Measurements from ENCODE around the gene FYN. TPM values are rescaled to one million over a fixed set of nuclear protein-coding genes. Genes with fewer than 3 reads are reported as not detected.

Gene FYN
- total RNA-seq, 2 donors from 2014 or later = 55.5 to 72.5 TPM

DNA sequence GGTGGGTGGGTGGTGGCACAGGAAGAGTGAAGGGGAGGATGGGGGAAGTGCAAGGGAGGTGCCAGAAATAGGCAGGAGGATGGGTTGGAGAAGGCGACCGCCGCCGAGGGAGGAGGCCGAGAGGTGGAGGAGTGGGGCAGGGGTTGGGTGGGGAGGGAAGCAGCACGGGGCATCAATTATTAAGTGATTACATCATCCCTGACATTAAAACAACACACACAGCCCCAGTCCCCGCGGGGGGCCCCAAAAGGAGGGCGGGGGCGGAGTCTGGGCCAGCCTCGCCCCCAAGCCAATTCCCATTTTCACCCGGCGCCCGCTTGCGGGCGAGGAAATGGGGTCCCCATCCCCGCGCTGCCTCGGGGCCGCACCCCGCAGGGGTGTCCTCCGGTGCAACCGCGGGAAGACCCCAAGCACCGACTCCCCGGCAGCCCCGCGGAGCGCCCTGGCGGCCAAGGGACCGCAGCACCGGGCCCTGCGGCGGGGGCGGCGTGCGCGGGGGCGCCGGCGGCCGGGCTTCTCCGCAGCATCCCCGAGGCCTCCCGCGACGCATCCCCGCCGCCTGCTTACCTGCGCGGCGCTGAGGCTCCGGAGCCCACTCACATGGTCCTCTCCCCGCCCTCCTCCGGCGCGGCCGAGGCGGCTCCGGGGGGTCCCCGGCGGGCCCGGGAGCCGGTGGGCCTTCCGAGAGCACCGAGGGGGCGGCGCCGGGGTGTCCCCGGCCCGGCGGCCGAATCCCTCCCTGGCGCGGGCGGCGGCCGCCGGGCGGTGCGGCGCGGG lies 663 bp downstream of the FYN start:
- TF ChIP-seq, protein P1, sequence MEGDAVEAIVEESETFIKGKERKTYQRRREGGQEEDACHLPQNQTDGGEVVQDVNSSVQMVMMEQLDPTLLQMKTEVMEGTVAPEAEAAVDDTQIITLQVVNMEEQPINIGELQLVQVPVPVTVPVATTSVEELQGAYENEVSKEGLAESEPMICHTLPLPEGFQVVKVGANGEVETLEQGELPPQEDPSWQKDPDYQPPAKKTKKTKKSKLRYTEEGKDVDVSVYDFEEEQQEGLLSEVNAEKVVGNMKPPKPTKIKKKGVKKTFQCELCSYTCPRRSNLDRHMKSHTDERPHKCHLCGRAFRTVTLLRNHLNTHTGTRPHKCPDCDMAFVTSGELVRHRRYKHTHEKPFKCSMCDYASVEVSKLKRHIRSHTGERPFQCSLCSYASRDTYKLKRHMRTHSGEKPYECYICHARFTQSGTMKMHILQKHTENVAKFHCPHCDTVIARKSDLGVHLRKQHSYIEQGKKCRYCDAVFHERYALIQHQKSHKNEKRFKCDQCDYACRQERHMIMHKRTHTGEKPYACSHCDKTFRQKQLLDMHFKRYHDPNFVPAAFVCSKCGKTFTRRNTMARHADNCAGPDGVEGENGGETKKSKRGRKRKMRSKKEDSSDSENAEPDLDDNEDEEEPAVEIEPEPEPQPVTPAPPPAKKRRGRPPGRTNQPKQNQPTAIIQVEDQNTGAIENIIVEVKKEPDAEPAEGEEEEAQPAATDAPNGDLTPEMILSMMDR (IDR thresholded peaks at IDR 0.05) = peak; percentile 15
- ATAC-seq (ENCODE audit: insufficient number of reproducible peaks, low FRiP score, low read depth) (peak; percentile 17), DNase-seq (ENCODE audit: low spot score) (no peak)
- Histone ChIP-seq H3K36me3 (no peaks in the 10 kb centered on the region), H3K4me3 (peak overlapping the region; percentile 80), H3K27me3 (replicated peaks; ENCODE audit: insufficient read depth) (no peaks in the 10 kb centered on the region), H3K9me3 (no peaks in the 10 kb centered on the region), H3K4me1 (ENCODE audit: control insufficient read depth in 1 of 2, low read depth in 2 of 2) (peaks cover 4 to 20% of the 10 kb centered on the region in 2 donors), H3K27ac (peak overlapping the region; percentile 53 to 68)

DNA sequence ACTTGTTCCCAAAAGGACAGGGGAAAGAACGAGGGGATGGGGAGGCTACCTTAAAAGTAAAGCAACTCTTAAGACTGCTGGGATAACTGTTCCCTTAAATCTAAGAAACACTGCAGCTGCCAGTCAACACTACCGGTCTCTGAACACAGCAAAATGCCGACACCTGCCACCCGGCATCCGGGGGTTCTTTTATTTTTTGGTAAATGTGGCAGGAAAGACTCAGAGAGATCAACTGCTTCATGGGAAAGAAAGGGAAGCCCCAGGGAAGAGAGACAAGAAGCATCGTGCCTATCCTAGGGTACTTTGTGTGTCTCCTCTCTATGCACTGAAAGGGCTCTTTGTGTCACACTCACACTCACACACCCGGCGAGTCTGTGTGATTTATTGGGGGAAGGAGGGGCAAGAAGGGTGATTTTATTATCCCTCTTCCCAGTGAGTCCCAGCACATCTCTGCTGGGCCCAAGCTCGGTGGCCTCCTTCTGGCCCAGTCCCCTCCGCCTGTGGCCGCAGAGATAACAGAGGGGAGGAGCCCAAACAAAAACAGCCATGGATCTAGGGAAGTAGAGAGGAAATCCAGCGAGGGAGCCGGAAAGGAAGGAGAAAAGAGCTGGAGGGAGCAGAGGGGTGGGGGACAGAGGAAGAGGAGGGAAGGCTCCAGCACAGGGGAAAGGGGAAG lies 1.4 kb downstream of the FYN start:
- peak overlapping the region; percentile 80 for H3K4me3 ChIP-seq
- H3K36me3 ChIP-seq = no peaks in the 10 kb centered on the region
- TF ChIP-seq, protein P1 (IDR thresholded peaks at IDR 0.05) = no peak
- no peaks in the 10 kb centered on the region for H3K27me3 ChIP-seq (replicated peaks; ENCODE audit: insufficient read depth)
- no peak for ATAC-seq (ENCODE audit: insufficient number of reproducible peaks, low FRiP score, low read depth)
- peak overlapping the region in 1 of 2 donors; percentile 27 for H3K27ac ChIP-seq
- H3K9me3 ChIP-seq = no peaks in the 10 kb centered on the region
- no peak for DNase-seq (ENCODE audit: low spot score)
- peaks cover 4 to 20% of the 10 kb centered on the region in 2 donors for H3K4me1 ChIP-seq (ENCODE audit: control insufficient read depth in 1 of 2, low read depth in 2 of 2)

DNA sequence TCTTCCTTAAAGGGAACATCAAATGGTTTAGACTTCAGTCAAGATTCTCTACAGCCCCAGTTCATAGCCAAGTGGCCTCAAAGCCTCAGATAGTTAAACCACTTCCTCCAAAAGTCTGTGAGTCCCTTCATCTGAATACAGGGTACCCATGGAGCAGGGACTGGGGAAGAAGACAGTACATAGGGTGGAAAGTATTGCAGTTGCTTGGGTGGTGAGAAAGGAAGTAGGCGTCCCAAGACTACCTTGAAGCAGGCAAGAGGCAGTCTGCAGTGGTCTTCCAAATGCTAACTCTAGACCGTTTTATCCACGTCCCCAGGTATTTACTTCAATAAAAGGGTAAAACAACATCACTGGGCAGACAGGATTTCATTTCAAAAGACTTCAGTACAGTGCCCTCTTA lies 2.0 kb downstream of the FYN start:
- H3K9me3 ChIP-seq = no peaks in the 10 kb centered on the region
- peaks cover 4 to 20% of the 10 kb centered on the region in 2 donors for H3K4me1 ChIP-seq (ENCODE audit: control insufficient read depth in 1 of 2, low read depth in 2 of 2)
- ATAC-seq (ENCODE audit: insufficient number of reproducible peaks, low FRiP score, low read depth) = no peak
- H3K36me3 ChIP-seq = no peaks in the 10 kb centered on the region
- TF ChIP-seq, protein P1 (IDR thresholded peaks at IDR 0.05) = no peak
- H3K27ac ChIP-seq = no peak overlapping the region
- H3K4me3 ChIP-seq = peak overlapping the region; percentile 80
- no peaks in the 10 kb centered on the region for H3K27me3 ChIP-seq (replicated peaks; ENCODE audit: insufficient read depth)
- DNase-seq (ENCODE audit: low spot score) = no peak

DNA sequence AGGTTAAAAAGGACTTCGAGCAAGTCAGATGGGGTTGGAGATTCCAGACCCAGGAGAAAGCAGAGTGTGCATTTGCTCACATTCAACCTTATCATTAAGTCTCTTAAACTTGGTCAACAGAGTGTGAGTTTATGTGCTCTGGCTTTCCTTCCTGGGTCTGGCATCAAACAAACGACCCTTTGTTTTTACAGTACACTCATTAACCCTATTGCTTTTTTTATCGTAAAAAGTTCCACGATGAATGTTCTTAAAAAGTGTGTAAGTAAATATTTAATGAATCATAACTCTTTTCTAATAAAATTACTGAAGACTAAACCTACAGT lies 2.5 kb downstream of the FYN start:
- TF ChIP-seq, protein P1 (IDR thresholded peaks at IDR 0.05) = no peak

DNA sequence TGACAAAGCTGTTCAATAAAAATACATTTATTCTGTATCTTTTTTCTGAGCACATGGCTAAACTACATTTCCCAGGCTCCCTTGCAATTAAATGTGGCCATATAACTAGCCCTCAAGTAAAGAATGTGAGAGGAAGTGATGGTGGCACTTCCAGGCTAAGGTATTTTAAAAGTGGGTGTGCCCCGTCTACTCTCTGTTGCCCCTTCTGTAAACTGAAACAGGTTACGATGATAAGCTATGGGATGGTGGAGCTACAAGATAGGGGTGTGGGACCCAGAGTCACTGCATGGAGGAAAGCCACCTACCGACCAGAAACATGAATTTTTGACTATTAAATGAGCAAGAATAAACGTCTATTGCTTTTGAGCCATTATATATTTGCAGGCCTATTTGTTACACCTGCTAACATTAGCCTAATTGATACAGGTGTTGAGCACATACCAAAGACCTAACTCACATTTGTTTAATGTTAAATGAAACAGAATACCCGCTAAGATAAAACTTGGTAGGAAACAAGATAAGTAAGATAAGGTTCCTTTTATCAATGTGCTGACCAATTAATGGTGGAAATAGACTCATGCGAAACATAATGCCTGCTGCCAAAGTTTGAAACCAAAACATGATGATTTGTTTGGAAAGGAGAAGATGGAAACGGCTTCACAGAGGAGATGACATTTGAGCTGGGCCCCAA lies 3.1 kb downstream of the FYN start:
- H3K27me3 ChIP-seq (replicated peaks; ENCODE audit: insufficient read depth) = no peaks in the 10 kb centered on the region
- H3K4me3 ChIP-seq = no peak overlapping the region
- DNase-seq (ENCODE audit: low spot score) = no peak
- H3K36me3 ChIP-seq = no peaks in the 10 kb centered on the region
- H3K27ac ChIP-seq = no peak overlapping the region
- no peaks in the 10 kb centered on the region for H3K9me3 ChIP-seq
- H3K4me1 ChIP-seq (ENCODE audit: control insufficient read depth in 1 of 2, low read depth in 2 of 2) = peaks cover 4 to 20% of the 10 kb centered on the region in 2 donors
- ATAC-seq (ENCODE audit: insufficient number of reproducible peaks, low FRiP score, low read depth) = no peak
- TF ChIP-seq, protein P1 (IDR thresholded peaks at IDR 0.05) = no peak

More for the DNA sequence above, 2.5 kb downstream of the FYN start:
- H3K9me3 ChIP-seq = no peaks in the 10 kb centered on the region
- DNase-seq (ENCODE audit: low spot score) (no peak), ATAC-seq (ENCODE audit: insufficient number of reproducible peaks, low FRiP score, low read depth) (no peak)
- no peak overlapping the region for H3K27ac ChIP-seq
- peak overlapping the region; percentile 80 for H3K4me3 ChIP-seq
- peaks cover 4 to 20% of the 10 kb centered on the region in 2 donors for H3K4me1 ChIP-seq (ENCODE audit: control insufficient read depth in 1 of 2, low read depth in 2 of 2)
- no peaks in the 10 kb centered on the region for H3K27me3 ChIP-seq (replicated peaks; ENCODE audit: insufficient read depth)
- no peaks in the 10 kb centered on the region for H3K36me3 ChIP-seq

Data from thoracic aorta (tissue), 2 donors.